Activated CD4-positive, alpha-beta T cell treated with anti-CD3 and anti-CD28 coated beads, Interleukin-2, amount 10 ng/mL, durations not matched to agents 24 days and 14 days (primary cell): ENCODE results near the gene DPP4. TPM values are rescaled to one million over a fixed set of nuclear protein-coding genes. Genes with fewer than 3 reads are reported as not detected.

Experiments
- DNase-seq: peaks from one replicate; pipeline ENCODE4 v3.0.0; 2022
- H3K27ac Mint-ChIP-seq: one replicate; pipeline ENCODE4 v1.8.0; 2022; ENCODE audit warnings: mild to moderate bottlenecking, mixed read lengths
- H3K27me3 Mint-ChIP-seq: one replicate; pipeline ENCODE4 v1.8.0; 2022; ENCODE audit warnings: mixed read lengths
- H3K36me3 Mint-ChIP-seq: one replicate; pipeline ENCODE4 v1.8.0; 2022; ENCODE audit warnings: low read depth, mild to moderate bottlenecking, mixed read lengths
- H3K4me1 Mint-ChIP-seq: one replicate; pipeline ENCODE4 v1.8.0; 2021; ENCODE audit warnings: mixed read lengths
- H3K4me3 Mint-ChIP-seq: one replicate; pipeline ENCODE4 v1.8.0; 2022; ENCODE audit warnings: mild to moderate bottlenecking, moderate library complexity, mixed read lengths
- H3K9me3 Mint-ChIP-seq: one replicate; pipeline ENCODE4 v1.8.0; 2021; ENCODE audit warnings: mixed read lengths
- intact Hi-C: fragments of 100-400 bp; cut with micrococcal nuclease; formaldehyde crosslinking; loops from one replicate; pipeline ENCODE4 v1.15.1; 2023
- total RNA-seq: library from RNA; stranded (reverse); gene quantifications from 2 replicates; pipeline ENCODE4 v1.2.3, GENCODE V29; 2022

DPP4 gene
- total RNA-seq, 1 donor from 2014 or later = 65.4 TPM

DNA sequence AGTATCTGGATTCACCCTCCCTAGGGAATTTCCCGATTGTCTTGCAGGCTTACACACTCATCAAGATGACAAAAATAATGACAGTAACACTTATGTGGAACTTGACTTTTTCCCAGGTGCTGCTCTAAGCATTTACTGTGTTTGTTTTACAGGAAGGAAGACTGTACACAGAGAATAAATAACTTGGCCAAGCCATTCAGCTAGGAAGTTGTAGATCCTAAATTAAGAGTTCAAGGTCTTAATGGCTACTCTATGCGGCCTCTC is 549 bp upstream of the DPP4 start:
- peaks cover 22% of the 10 kb centered on the region for H3K9me3 Mint-ChIP-seq
- H3K36me3 Mint-ChIP-seq = peaks cover 59% of the 10 kb centered on the region
- DNase-seq = no peak
- no peaks in the 10 kb centered on the region for H3K27me3 Mint-ChIP-seq
- intact Hi-C loops = loop anchor here (5.0 to 10.0 kb wide), 4 partner anchors 243 to 997 kb away; partner anchors contain the start of gene IFIH1
- H3K4me1 Mint-ChIP-seq = peaks cover 41% of the 10 kb centered on the region
- peak overlapping the region; percentile 95 for H3K4me3 Mint-ChIP-seq
- H3K27ac Mint-ChIP-seq = peak overlapping the region; percentile 92

DNA sequence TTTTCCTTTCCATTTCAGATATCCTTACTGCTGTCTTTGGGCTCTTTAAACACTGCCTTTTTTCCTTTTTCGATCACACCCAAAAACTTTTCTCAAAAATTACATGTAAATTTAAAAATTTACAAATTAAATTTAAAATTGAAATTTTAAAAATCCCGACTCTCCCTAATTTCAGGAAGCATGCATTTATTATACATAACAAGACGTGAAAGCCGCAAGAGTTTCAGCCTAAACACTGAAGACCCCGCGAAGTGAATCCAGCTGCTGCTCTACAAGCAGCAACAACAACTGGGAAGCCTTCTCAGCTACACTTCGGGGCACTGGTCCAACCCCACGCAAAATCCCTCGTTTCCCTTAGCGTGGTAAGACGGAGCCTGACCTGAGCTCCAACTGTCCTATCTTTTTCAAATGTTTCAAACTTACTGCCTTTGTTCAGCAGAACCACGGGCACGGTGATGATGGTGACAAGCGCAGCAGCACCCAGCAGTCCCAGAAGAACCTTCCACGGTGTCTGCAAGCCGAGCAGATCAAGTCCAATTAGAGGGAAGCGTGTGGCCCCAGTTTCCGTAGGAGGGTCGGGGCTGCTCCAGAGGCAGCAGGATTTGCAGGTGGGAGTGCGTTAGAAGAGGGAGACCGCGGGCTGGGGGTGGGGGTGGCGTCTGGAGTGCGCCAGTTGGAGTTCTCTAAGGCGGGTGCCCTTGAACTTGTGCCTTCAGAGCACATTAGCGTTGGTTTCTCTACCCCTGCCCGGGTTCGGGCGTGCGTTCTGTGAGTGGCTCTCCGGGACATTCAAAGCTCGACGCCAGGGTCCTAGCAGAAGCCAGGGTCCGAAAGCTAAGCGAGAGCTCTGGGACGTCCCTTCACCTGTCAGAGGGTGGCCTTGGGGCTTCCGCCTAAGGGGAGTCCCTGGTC is 783 bp downstream of the DPP4 start:
- H3K4me3 Mint-ChIP-seq = peak overlapping the region; percentile 95
- peaks cover 52% of the 10 kb centered on the region for H3K4me1 Mint-ChIP-seq
- H3K27me3 Mint-ChIP-seq = no peaks in the 10 kb centered on the region
- intact Hi-C loops = loop anchor here (1.0 to 10.0 kb wide), 12 partner anchors 10 to 996 kb away; partner anchors contain the start of gene IFIH1
- peaks cover 13% of the 10 kb centered on the region for H3K9me3 Mint-ChIP-seq
- DNase-seq = peak; percentile 79
- H3K36me3 Mint-ChIP-seq = peaks cover 64% of the 10 kb centered on the region
- H3K27ac Mint-ChIP-seq = peak overlapping the region; percentile 96

DNA sequence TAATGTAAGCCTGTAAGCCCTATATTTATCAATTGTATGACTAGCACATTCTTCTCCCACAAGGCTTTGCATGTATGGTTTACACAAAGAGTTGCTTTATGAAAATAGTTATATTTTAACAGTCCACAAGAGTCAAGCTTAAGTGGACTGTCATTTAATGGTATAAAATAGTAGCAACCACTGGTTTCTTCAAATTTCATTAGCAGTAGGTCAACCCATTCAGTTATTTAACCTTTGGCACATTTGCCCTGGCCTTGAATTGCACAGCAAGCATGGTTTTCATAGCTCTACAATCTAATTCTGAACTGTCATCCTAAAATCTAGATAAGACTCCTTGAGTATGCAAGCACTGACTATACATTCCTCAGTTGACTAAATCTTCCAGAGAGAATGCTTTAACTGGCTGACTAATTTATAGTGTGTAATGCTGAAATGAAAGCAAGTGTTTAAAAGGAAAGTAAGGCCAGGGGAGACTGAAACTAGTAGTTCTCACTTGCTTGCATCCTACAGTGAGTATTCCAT is 1.8 kb downstream of the DPP4 start:
- H3K4me3 Mint-ChIP-seq = peak overlapping the region; percentile 95

DNA sequence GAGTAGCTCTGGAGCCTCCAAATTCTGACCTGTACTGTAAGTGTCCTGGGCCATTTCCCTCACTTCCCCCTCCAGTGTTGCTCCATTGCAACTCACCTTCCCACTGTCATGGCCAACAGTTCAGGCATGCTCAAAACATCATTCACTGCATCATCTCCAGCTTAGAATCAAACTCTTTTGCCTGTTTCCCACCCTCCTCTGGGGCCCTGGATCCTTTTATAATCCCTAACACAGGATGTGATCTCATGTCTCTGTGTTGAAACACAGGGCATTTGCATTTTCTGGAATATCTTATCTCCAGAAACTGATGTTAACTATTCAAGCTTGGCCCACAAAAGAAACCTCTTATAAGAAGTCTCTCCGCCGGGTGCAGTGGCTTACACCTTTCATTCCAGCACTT is 3.0 kb downstream of the DPP4 start:
- H3K27ac Mint-ChIP-seq = peak overlapping the region; percentile 57
- no peaks in the 10 kb centered on the region for H3K27me3 Mint-ChIP-seq
- H3K4me1 Mint-ChIP-seq = peaks cover 69% of the 10 kb centered on the region
- peaks cover 4% of the 10 kb centered on the region for H3K9me3 Mint-ChIP-seq
- intact Hi-C loops = loop anchor here (5.0 to 10.0 kb wide), 4 partner anchors 246 to 994 kb away; partner anchors contain the start of gene IFIH1
- H3K36me3 Mint-ChIP-seq = peaks cover 62% of the 10 kb centered on the region
- H3K4me3 Mint-ChIP-seq = peak overlapping the region; percentile 95
- no peak for DNase-seq

More for the DNA sequence above, 1.8 kb downstream of the DPP4 start:
- peaks cover 4% of the 10 kb centered on the region for H3K9me3 Mint-ChIP-seq
- H3K27ac Mint-ChIP-seq = peak overlapping the region; percentile 96
- H3K4me1 Mint-ChIP-seq = peaks cover 60% of the 10 kb centered on the region
- peaks cover 63% of the 10 kb centered on the region for H3K36me3 Mint-ChIP-seq
- intact Hi-C loops = loop anchor here (1.0 to 10.0 kb wide), 12 partner anchors 9 to 995 kb away; partner anchors contain the start of gene IFIH1
- DNase-seq = peak; percentile 61
- no peaks in the 10 kb centered on the region for H3K27me3 Mint-ChIP-seq

DNA sequence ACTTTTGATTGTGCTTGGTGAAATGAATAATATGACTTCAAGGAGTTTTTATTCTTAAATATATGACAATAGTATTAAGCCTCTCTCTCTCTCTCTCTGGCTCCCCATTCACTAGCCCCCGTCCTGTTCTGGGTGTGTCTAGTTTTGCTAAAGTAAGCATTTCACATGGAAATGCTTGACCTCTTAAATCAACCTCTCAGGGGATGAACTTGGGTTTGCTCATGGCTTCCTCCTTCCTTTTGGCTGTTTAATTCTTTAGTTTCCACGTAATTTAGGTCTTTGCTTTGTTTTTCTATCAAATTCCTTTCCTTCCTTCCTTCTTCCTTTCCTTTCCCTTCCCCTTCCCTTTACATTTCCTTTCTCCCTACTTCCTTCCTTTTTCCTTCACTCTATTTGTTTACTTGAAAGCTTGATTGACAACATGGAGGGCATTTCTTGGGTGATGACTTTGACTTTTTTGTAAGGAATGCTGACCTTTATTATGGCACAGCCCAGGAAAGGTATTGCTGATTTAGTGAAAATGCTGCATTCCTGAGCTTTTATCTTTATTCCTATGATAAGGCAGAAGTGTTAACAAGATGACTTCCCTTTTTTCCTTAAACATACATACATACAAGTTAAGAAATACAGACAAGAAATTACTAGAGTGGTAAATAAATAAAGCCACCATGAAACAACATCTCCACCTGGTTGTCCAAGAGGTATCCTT is 3.6 kb downstream of the DPP4 start:
- peak overlapping the region; percentile 95 for H3K4me3 Mint-ChIP-seq
- peaks cover 4% of the 10 kb centered on the region for H3K9me3 Mint-ChIP-seq
- intact Hi-C loops = loop anchor here (5.0 to 10.0 kb wide), 4 partner anchors 247 to 993 kb away; partner anchors contain the start of gene IFIH1
- peaks cover 62% of the 10 kb centered on the region for H3K36me3 Mint-ChIP-seq
- H3K27me3 Mint-ChIP-seq = no peaks in the 10 kb centered on the region
- DNase-seq = no peak
- H3K27ac Mint-ChIP-seq = peak overlapping the region; percentile 57
- H3K4me1 Mint-ChIP-seq = peaks cover 68% of the 10 kb centered on the region

DNA sequence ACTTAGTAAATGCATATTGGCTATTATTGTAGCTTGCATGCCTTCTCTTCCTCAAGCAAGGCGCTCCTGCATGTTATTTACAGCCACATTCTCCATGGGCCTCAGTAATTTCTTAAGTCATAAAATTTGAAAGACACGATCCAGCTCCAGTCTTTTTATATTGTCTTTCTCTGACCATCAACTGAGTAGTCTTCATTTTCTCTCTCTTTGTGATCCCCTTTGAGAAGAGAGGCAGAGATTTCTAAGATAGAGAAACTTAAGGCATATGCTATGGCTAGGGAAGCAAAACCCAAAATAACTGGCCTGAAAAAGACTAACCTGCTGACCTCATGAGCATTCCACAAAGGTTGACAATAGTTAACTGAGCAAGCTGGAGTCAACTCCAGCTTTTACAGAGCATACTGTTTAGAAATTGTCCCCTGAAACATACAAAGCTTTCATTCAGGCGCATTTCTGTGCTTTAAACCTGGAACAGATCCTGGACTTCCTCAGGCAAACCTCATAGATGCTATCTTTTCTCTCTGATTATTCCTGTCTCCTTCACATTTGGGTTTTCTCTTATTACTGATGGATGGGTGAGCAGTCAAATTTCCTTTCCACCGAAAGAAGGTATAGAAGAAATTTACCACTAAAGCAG is 4.6 kb downstream of the DPP4 start:
- no peak overlapping the region for H3K27ac Mint-ChIP-seq
- intact Hi-C loops = loop anchor here (10.0 kb wide), 1 partner anchor 825 kb away; no protein-coding TSS in a partner anchor
- H3K27me3 Mint-ChIP-seq = no peaks in the 10 kb centered on the region
- H3K4me3 Mint-ChIP-seq = peak overlapping the region; percentile 45
- peaks cover 68% of the 10 kb centered on the region for H3K36me3 Mint-ChIP-seq
- DNase-seq = no peak
- peaks cover 4% of the 10 kb centered on the region for H3K9me3 Mint-ChIP-seq
- H3K4me1 Mint-ChIP-seq = peaks cover 68% of the 10 kb centered on the region

DNA sequence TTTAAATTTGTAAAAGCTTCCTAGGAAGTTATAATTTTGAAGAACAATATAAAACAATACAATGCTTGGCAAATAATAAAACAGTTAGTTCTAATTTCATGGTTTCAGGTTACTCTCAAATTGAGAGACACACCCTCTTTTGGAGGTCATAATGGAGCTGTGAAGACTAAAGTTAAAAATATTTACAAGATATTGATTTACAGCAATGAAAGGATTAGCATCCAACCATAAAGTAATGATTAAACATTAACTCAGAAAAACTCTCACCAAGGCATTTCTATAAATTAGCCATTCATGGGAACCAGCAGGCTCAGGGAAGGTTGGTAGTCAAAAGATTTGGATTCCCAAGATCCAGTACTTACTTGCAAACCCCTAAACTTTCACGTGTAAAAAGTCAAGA is 6.4 kb downstream of the DPP4 start:
- Mint-ChIP-seq H3K27ac (no peak overlapping the region), H3K4me1 (peaks cover 83% of the 10 kb centered on the region), H3K4me3 (no peak overlapping the region), H3K36me3 (peaks cover 75% of the 10 kb centered on the region), H3K9me3 (peaks cover 4% of the 10 kb centered on the region), H3K27me3 (no peaks in the 10 kb centered on the region)
- DNase-seq = no peak
- intact Hi-C loops = loop anchor here (10.0 kb wide), 1 partner anchor 823 kb away; no protein-coding TSS in a partner anchor

DNA sequence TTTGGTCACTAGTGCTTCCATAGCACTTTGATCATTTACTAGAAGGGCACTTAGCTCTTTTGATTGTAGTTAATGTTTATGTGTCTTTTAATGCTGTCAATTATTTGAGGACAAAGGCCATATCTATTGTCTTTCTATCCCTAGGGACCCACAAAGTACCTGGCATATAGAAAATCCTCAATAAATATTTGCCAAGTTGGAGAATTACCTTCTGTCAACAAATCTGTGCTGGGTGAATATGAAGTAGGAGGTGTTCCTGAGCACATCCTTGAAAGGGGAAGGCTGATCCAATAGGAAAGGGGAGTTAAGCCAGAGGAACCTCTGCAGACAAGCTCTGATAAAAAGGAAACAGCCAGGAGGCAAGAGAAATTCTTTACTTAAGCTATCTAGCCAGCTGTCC is 8.2 kb downstream of the DPP4 start:
- Mint-ChIP-seq H3K27ac (no peak overlapping the region), H3K36me3 (peaks cover 72% of the 10 kb centered on the region), H3K27me3 (no peaks in the 10 kb centered on the region), H3K4me1 (peaks cover 78% of the 10 kb centered on the region), H3K4me3 (no peak overlapping the region), H3K9me3 (peaks cover under 1% of the 10 kb centered on the region)
- no peak for DNase-seq
- intact Hi-C loops = loop anchor here (10.0 kb wide), 1 partner anchor 821 kb away; no protein-coding TSS in a partner anchor

DNA sequence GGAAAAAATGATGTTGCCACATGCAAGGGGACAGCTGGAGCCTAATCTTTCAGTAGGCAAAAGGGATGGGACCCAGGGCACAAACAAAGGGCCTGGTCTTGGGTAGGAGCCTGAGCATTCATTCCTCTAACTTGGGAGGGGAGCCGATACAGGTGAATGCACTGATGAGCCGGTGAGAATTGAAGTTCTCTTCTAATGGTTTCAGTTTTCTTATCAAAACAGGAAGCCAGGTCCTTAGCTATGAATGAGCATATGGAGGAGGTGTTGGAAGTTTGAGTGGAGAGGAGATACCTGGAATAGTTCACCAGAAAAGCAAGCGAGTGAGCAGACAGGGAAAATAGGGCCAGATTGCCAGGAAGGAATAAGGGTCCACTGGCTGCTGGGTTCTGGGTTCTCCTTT is 10.1 kb downstream of the DPP4 start:
- Mint-ChIP-seq H3K4me3 (peak overlapping the region; percentile 72), H3K27me3 (no peaks in the 10 kb centered on the region), H3K27ac (peak overlapping the region; percentile 79), H3K36me3 (peaks cover 66% of the 10 kb centered on the region), H3K4me1 (peaks cover 81% of the 10 kb centered on the region), H3K9me3 (no peaks in the 10 kb centered on the region)
- DNase-seq = peak; percentile 72
- intact Hi-C loops = loop anchor here (1.0 to 10.0 kb wide), 2 partner anchors 8 to 819 kb away; no protein-coding TSS in a partner anchor

DNA sequence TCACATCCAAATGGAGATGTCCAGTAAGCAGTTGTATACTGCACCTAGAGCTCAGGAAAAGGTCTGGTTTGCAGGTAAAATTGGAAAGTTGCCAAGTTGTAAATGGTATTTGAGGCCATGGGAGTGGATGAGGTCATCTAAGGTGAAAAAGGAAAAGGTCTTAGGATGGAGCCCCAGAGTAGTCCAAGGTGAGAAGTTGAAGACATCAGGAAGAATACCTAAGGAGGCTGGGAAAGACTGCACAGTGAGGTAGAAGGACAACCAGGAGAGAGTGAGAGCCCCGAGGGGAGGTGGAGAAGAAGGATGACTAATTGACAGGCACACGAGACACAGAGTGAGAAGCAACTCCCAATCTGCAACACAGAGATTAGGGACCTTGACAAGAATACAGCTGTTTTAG is 10.7 kb downstream of the DPP4 start:
- H3K36me3 Mint-ChIP-seq = peaks cover 63% of the 10 kb centered on the region
- peak overlapping the region; percentile 79 for H3K27ac Mint-ChIP-seq
- no peaks in the 10 kb centered on the region for H3K9me3 Mint-ChIP-seq
- intact Hi-C loops = loop anchor here (1.0 to 10.0 kb wide), 2 partner anchors 9 to 818 kb away; no protein-coding TSS in a partner anchor
- H3K4me3 Mint-ChIP-seq = peak overlapping the region; percentile 72
- H3K4me1 Mint-ChIP-seq = peaks cover 82% of the 10 kb centered on the region
- DNase-seq = peak; percentile 66
- no peaks in the 10 kb centered on the region for H3K27me3 Mint-ChIP-seq

DNA sequence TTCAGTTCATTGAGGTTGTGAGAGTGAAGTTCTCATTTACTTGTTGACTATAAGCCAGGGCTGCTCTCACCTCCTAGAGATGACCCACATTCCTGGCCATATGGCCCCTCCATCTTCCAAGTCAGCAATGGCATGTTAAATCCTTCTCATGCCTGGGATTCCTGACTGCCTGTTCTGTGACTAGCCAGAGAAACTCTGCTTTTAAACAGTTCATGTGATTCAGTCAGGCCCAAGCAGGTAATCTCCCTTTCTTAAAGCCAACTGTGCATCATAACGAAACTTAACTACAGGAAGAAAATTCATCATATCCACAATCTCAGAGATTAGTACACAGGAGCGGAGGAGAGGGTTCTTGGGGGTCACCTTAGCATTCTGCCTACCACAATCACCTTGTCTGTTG is 11.5 kb downstream of the DPP4 start:
- Mint-ChIP-seq H3K4me1 (peaks cover 83% of the 10 kb centered on the region), H3K9me3 (no peaks in the 10 kb centered on the region), H3K4me3 (peak overlapping the region; percentile 72), H3K27ac (peak overlapping the region; percentile 79), H3K27me3 (no peaks in the 10 kb centered on the region), H3K36me3 (peaks cover 60% of the 10 kb centered on the region)
- DNase-seq = peak; percentile 64
- intact Hi-C loops = loop anchor here (10.0 kb wide), 1 partner anchor 818 kb away; no protein-coding TSS in a partner anchor

DNA sequence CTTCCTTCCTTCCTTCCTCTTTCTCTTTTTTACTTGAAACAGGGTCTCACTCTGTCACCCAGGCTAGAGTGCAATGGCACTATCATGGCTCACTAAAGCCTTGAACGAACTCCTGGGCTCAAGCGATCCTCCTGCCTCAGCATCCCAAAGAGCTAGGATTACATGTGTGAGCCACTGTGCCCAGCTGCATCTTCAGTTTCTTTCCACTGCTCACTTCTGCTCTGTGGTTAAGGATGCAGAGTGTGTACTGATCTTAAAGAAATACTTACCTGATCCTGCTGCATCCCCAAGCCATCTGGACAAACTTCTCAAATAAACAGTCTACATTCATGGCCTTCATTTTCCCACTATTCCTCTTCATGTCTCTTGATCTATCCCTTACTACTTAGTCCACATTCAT is 13.0 kb downstream of the DPP4 start:
- DNase-seq = peak; percentile 60
- Mint-ChIP-seq H3K27ac (peak overlapping the region; percentile 96), H3K4me3 (peak overlapping the region; percentile 75), H3K4me1 (peaks cover 83% of the 10 kb centered on the region), H3K36me3 (peaks cover 59% of the 10 kb centered on the region), H3K27me3 (no peaks in the 10 kb centered on the region), H3K9me3 (no peaks in the 10 kb centered on the region)
- intact Hi-C loops = loop anchor here (10.0 kb wide), 1 partner anchor 816 kb away; no protein-coding TSS in a partner anchor

DNA sequence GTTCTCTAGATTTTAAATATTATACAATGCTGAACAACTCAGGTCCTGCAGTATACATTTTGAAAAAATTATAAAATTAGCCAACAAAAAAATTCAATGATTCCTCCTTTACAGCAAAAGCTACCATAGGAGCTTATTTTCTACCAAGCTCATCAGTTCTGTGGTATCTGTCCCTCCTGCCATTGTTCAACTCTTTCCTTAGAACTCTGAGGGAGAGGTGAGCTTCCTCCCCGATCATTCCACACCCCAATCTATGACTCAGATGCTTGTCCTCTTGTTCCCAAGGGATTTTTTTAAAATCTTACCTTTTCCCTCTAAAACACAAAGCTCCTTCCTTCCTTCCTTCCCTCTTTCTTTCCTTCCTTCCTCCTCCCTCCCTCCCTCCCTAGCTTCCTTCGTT is 13.5 kb downstream of the DPP4 start:
- Mint-ChIP-seq H3K36me3 (peaks cover 59% of the 10 kb centered on the region), H3K4me3 (peak overlapping the region; percentile 63), H3K27ac (peak overlapping the region; percentile 95), H3K27me3 (no peaks in the 10 kb centered on the region), H3K9me3 (no peaks in the 10 kb centered on the region), H3K4me1 (peaks cover 84% of the 10 kb centered on the region)
- intact Hi-C loops = loop anchor here (10.0 kb wide), 1 partner anchor 816 kb away; no protein-coding TSS in a partner anchor
- no peak for DNase-seq
